ENCODE measurements around the gene ADK. TPM values are rescaled to one million over a fixed set of nuclear protein-coding genes. Genes with fewer than 3 reads are reported as not detected.

The ADK gene
- total RNA-seq, 6 experiments from 2014 or later, result 54.2 to 92.5 (median 63.5) TPM

- no peak overlapping the region for H3K4me3 ChIP-seq
- H3K27me3 ChIP-seq, result no peaks in the 10 kb centered on the region
- H3K27ac ChIP-seq, result no peak overlapping the region
- TF ChIP-seq POLR2A (IDR thresholded peaks at IDR 0.05) (no peak), CTCF (IDR thresholded peaks at IDR 0.05) (no peak)
- intact Hi-C loops (cut with DNase I), result no loop called here
- DNase-seq (no peak), ATAC-seq (no peak)
- no peaks in the 10 kb centered on the region for H3K9me3 ChIP-seq
- no peaks in the 10 kb centered on the region for H3K4me1 ChIP-seq
- no peaks in the 10 kb centered on the region for H3K36me3 ChIP-seq
Observed at GRCh38 chr10:74334221-74334620, 183.2 kb downstream of the ADK start.

GRCh38 chr10:74335501-74335900 lies 184.5 kb downstream of the ADK start:
- no peak overlapping the region for H3K4me3 ChIP-seq
- ATAC-seq (no peak), DNase-seq (no peak)
- TF ChIP-seq CTCF (IDR thresholded peaks at IDR 0.05) (no peak), POLR2A (IDR thresholded peaks at IDR 0.05) (no peak)
- H3K27ac ChIP-seq, result no peak overlapping the region
- no peaks in the 10 kb centered on the region for H3K36me3 ChIP-seq
- no peaks in the 10 kb centered on the region for H3K4me1 ChIP-seq
- 67% methylated on average over 1 of the region's 1 CpG for WGBS (ENCODE audit: insufficient coverage, low coverage, low lambda C conversion rate, missing lambda C conversion rate)
- no peaks in the 10 kb centered on the region for H3K9me3 ChIP-seq
- intact Hi-C loops (cut with DNase I), result no loop called here
- H3K27me3 ChIP-seq, result no peaks in the 10 kb centered on the region

GRCh38 chr10:74337330-74338016 lies 186.5 kb downstream of the ADK start:
- no peaks in the 10 kb centered on the region for H3K9me3 ChIP-seq
- 100% methylated on average over 1 of the region's 8 CpGs for WGBS (ENCODE audit: insufficient coverage, low coverage, low lambda C conversion rate, missing lambda C conversion rate)
- H3K4me3 ChIP-seq, result no peak overlapping the region
- no peak for DNase-seq
- TF ChIP-seq POLR2A (IDR thresholded peaks at IDR 0.05) (no peak), CTCF (IDR thresholded peaks at IDR 0.05) (no peak)
- H3K36me3 ChIP-seq, result no peaks in the 10 kb centered on the region
- no peaks in the 10 kb centered on the region for H3K4me1 ChIP-seq
- no peak for ATAC-seq
- H3K27ac ChIP-seq, result no peak overlapping the region
- no peaks in the 10 kb centered on the region for H3K27me3 ChIP-seq
- intact Hi-C loops (cut with DNase I), result no loop called here

GRCh38 chr10:74342991-74343390 lies 192.0 kb downstream of the ADK start:
- Histone ChIP-seq H3K4me1 (no peaks in the 10 kb centered on the region), H3K27me3 (no peaks in the 10 kb centered on the region), H3K27ac (no peak overlapping the region), H3K4me3 (no peak overlapping the region), H3K36me3 (no peaks in the 10 kb centered on the region), H3K9me3 (peaks cover 0 to 9% (median 5%) of the 10 kb centered on the region in 4 donors)
- DNase-seq, result no peak
- intact Hi-C loops (cut with DNase I), result no loop called here
- TF ChIP-seq POLR2A (IDR thresholded peaks at IDR 0.05), result no peak
- ATAC-seq, result no peak
- 74% methylated on average over 2 of the region's 2 CpGs for WGBS (ENCODE audit: insufficient coverage, low coverage, low lambda C conversion rate, missing lambda C conversion rate)

GRCh38 chr10:74343804-74344203 lies 192.8 kb downstream of the ADK start:
- WGBS (ENCODE audit: insufficient coverage, low coverage, low lambda C conversion rate, missing lambda C conversion rate), result 95% methylated on average over 3 of the region's 3 CpGs
- H3K27me3 ChIP-seq, result no peaks in the 10 kb centered on the region
- ATAC-seq, result no peak

More at GRCh38 chr10:74343804-74344203, 192.8 kb downstream of the ADK start:
- no peak for DNase-seq
- TF ChIP-seq POLR2A (IDR thresholded peaks at IDR 0.05), result no peak
- no peak overlapping the region for H3K4me3 ChIP-seq
- no peaks in the 10 kb centered on the region for H3K36me3 ChIP-seq
- peaks cover 0 to 9% (median 5%) of the 10 kb centered on the region in 4 donors for H3K9me3 ChIP-seq
- intact Hi-C loops (cut with DNase I), result no loop called here
- no peaks in the 10 kb centered on the region for H3K4me1 ChIP-seq
- H3K27ac ChIP-seq, result no peak overlapping the region

Measured in right lobe of liver (tissue), 6 donors.